Measurements from ENCODE around the gene PLA2G6.

GRCh38 chr22:38199826-38200559 lies 18.4 kb upstream of the PLA2G6 start:
- no peak for TF ChIP-seq POLR2A (IDR thresholded peaks at IDR 0.05)
- no peak for TF ChIP-seq CTCF (IDR thresholded peaks at IDR 0.05)

Data from esophagus squamous epithelium (tissue), 4 donors.